CD4-positive, alpha-beta T cell treated with Interleukin-6 at 100 ng/mL for 8 hours (primary cell): ENCODE results near the gene HOXB8.
A peak's percentile ranks its signal among the peaks of the same experiment; 100 is the strongest.

Experiments used
- DNase-seq: peaks from one replicate; pipeline ENCODE4 v3.0.0-alpha.2; 2020; ENCODE audit warnings: mixed read lengths, low spot score

Gene HOXB8

GRCh38 chr17:48624544-48625494, 9.7 kb upstream of the HOXB8 start:
- no peak for DNase-seq

GRCh38 chr17:48624118-48624517, 9.0 kb upstream of the HOXB8 start:
- no peak for DNase-seq

GRCh38 chr17:48623583-48623982, 8.5 kb upstream of the HOXB8 start:
- no peak for DNase-seq

- no peak for DNase-seq
These were observed 7.8 kb upstream of the HOXB8 start for GRCh38 chr17:48622857-48623256.

GRCh38 chr17:48621410-48622392, 6.6 kb upstream of the HOXB8 start:
- no peak for DNase-seq

- DNase-seq = no peak
These were observed 5.5 kb upstream of the HOXB8 start for GRCh38 chr17:48620461-48621139.

GRCh38 chr17:48619826-48620449, 4.8 kb upstream of the HOXB8 start:
- no peak for DNase-seq

- DNase-seq = peak; percentile 78
These were observed 3.3 kb upstream of the HOXB8 start for GRCh38 chr17:48618256-48618896.

- no peak for DNase-seq
These were observed 2.6 kb upstream of the HOXB8 start for GRCh38 chr17:48617471-48618255.

GRCh38 chr17:48616717-48617470, 1.8 kb upstream of the HOXB8 start:
- no peak for DNase-seq

- DNase-seq = no peak
These were observed 1.0 kb upstream of the HOXB8 start for GRCh38 chr17:48615963-48616716.

GRCh38 chr17:48613862-48614694, 1.0 kb downstream of the HOXB8 start:
- no peak for DNase-seq

- DNase-seq = peak; percentile 38
These were observed 2.0 kb downstream of the HOXB8 start for GRCh38 chr17:48612854-48613691.

GRCh38 chr17:48612456-48612853, 2.6 kb downstream of the HOXB8 start:
- no peak for DNase-seq

- DNase-seq = no peak
These were observed 3.2 kb downstream of the HOXB8 start for GRCh38 chr17:48611681-48612455.

- no peak for DNase-seq
These were observed 3.9 kb downstream of the HOXB8 start for GRCh38 chr17:48611213-48611612.
